Natural killer cell (primary cell): ENCODE measurements around the gene AKAP5. TPM values are rescaled to one million over a fixed set of nuclear protein-coding genes. Genes with fewer than 3 reads are reported as not detected.

Source experiments
- ATAC-seq, 3 donors: fragments of 150-1000 bp in 2 of 3; fragments of 200-7000 bp in 1 of 3; cut with Tn5 transposase; 1 replicate in 1 of 3; 2 replicates in 2 of 3; pipeline ENCODE4 v1.10.0; 2021; ENCODE audit warnings: mild to moderate bottlenecking in 2 of 3, moderate library complexity in 2 of 3
- DNase-seq, 2 donors: peaks; one replicate each; pipeline versions ENCODE4 v3.0.0 to v3.0.0-alpha.2; 2013 to 2021; ENCODE audit warnings: mixed read lengths in 1 of 2
- H3K27ac ChIP-seq: one replicate; pipeline ENCODE4 v1.5.1; 2013; ENCODE audit warnings: mild to moderate bottlenecking, low read length
- H3K27me3 ChIP-seq: one replicate; pipeline ENCODE4 v1.6.1; 2013; ENCODE audit warnings: low read length; ENCODE audit not compliant: control insufficient read depth, insufficient read depth
- H3K36me3 ChIP-seq: one replicate; pipeline ENCODE4 v1.6.1; 2013; ENCODE audit warnings: low read length; ENCODE audit not compliant: control insufficient read depth, insufficient read depth
- H3K4me1 ChIP-seq: one replicate; pipeline ENCODE4 v1.6.1; 2013; ENCODE audit warnings: low read length; ENCODE audit not compliant: control insufficient read depth, insufficient read depth
- H3K4me3 ChIP-seq: one replicate; pipeline ENCODE4 v1.5.1; 2013; ENCODE audit warnings: low read length
- H3K9me3 ChIP-seq: one replicate; pipeline ENCODE4 v1.6.1; 2013; ENCODE audit warnings: low read length; ENCODE audit not compliant: control insufficient read depth, insufficient read depth
- H3K27ac Mint-ChIP-seq, 2 donors: one replicate each; pipeline ENCODE4 v1.8.0; 2022; ENCODE audit warnings: mild to moderate bottlenecking in 2 of 2, mixed read lengths in 2 of 2, moderate library complexity in 1 of 2
- H3K27me3 Mint-ChIP-seq, 2 donors: one replicate each; pipeline ENCODE4 v1.8.0; 2022; ENCODE audit warnings: low read depth in 2 of 2, mixed read lengths in 2 of 2
- H3K36me3 Mint-ChIP-seq: one replicate; pipeline ENCODE4 v1.8.0; 2022; ENCODE audit warnings: mixed read lengths
- H3K4me1 Mint-ChIP-seq, 2 donors: one replicate each; pipeline ENCODE4 v1.8.0; 2022; ENCODE audit warnings: mixed read lengths in 2 of 2
- H3K4me3 Mint-ChIP-seq: one replicate; pipeline ENCODE4 v1.8.0; 2022; ENCODE audit warnings: mild to moderate bottlenecking, moderate library complexity, mixed read lengths
- H3K9me3 Mint-ChIP-seq, 2 donors: one replicate each; pipeline ENCODE4 v1.8.0; 2022; ENCODE audit warnings: mixed read lengths in 2 of 2
- CTCF ChIP-seq: fragments of 200-600 bp; IDR thresholded peaks from one replicate; pipeline ENCODE4 v1.8.0; 2022; ENCODE audit warnings: antibody characterized with exemption
- WGBS: methylation state at CpG from one replicate; pipeline ENCODE4 v1.1.7; 2013; ENCODE audit warnings: missing lambda C conversion rate; ENCODE audit not compliant: insufficient coverage; 5-methylcytosine and 5-hydroxymethylcytosine counted together
- intact Hi-C: fragments of 100-400 bp; cut with micrococcal nuclease; formaldehyde crosslinking; loops from one replicate; pipeline ENCODE4 v1.14.2; 2022
- total RNA-seq, 4 donors: library from RNA; stranded (reverse); fragments of 120-200 nt in 1 of 4; gene quantifications; one replicate each; pipeline versions ENCODE4 v1.2.3 to v1.2.4, GENCODE V29; 2013 to 2022

The AKAP5 gene
- total RNA-seq, 3 donors from 2014 or later (not counting 1 experiment from before 2014, with no cell fraction given), result 11.1 to 16.3 (median 12.0) TPM

GRCh38 chr14:64463873-64464272 is 1.4 kb upstream of the AKAP5 start:
- H3K4me1 Mint-ChIP-seq, result peaks cover 36 to 47% of the 10 kb centered on the region in 2 donors
- Histone ChIP-seq H3K4me3 (no peak overlapping the region), H3K4me1 (peaks cover 14% of the 10 kb centered on the region), H3K27me3 (no peaks in the 10 kb centered on the region), H3K27ac (no peak overlapping the region), H3K9me3 (no peaks in the 10 kb centered on the region), H3K36me3 (no peaks in the 10 kb centered on the region)
- no peak for TF ChIP-seq CTCF
- intact Hi-C loops, result no loop called here
- 97% methylated on average over 6 of the region's 6 CpGs for WGBS
- no peaks in the 10 kb centered on the region for H3K36me3 Mint-ChIP-seq
- no peaks in the 10 kb centered on the region for H3K27me3 Mint-ChIP-seq
- no peaks in the 10 kb centered on the region for H3K9me3 Mint-ChIP-seq
- peak overlapping the region; percentile 89 to 92 for H3K27ac Mint-ChIP-seq
- peak overlapping the region; percentile 94 for H3K4me3 Mint-ChIP-seq
- DNase-seq (no peak), ATAC-seq (no peak)

GRCh38 chr14:64464651-64465050 is 648 bp upstream of the AKAP5 start:
- Histone ChIP-seq H3K36me3 (no peaks in the 10 kb centered on the region), H3K9me3 (no peaks in the 10 kb centered on the region), H3K4me1 (peaks cover 14% of the 10 kb centered on the region), H3K27ac (peak overlapping the region; percentile 62), H3K4me3 (peak overlapping the region; percentile 71), H3K27me3 (no peaks in the 10 kb centered on the region)
- WGBS, result 10% methylated on average over 5 of the region's 6 CpGs
- H3K9me3 Mint-ChIP-seq, result no peaks in the 10 kb centered on the region
- no peaks in the 10 kb centered on the region for H3K36me3 Mint-ChIP-seq
- peak in 1 of 3 donors; percentile 30 for ATAC-seq
- no peak for TF ChIP-seq CTCF
- H3K4me3 Mint-ChIP-seq, result peak overlapping the region; percentile 94
- H3K27me3 Mint-ChIP-seq, result no peaks in the 10 kb centered on the region
- H3K4me1 Mint-ChIP-seq, result peaks cover 38 to 45% of the 10 kb centered on the region in 2 donors
- H3K27ac Mint-ChIP-seq, result peak overlapping the region; percentile 89 to 92
- intact Hi-C loops, result loop anchor here (1.0 to 5.0 kb wide), 4 partner anchors 19 to 77 kb away; partner anchors contain the start of genes MTHFD1, ZBTB1 and ZBTB25
- no peak for DNase-seq

GRCh38 chr14:64465831-64466554 is 694 bp downstream of the AKAP5 start:
- Mint-ChIP-seq H3K4me1 (peaks cover 41% of the 10 kb centered on the region in 2 donors), H3K4me3 (peak overlapping the region; percentile 96), H3K27me3 (no peaks in the 10 kb centered on the region), H3K27ac (peak overlapping the region; percentile 74 to 92), H3K9me3 (no peaks in the 10 kb centered on the region), H3K36me3 (no peaks in the 10 kb centered on the region)
- ATAC-seq, result peak in 1 of 3 donors; percentile 6
- Histone ChIP-seq H3K4me1 (peaks cover 14% of the 10 kb centered on the region), H3K27ac (peak overlapping the region; percentile 55), H3K4me3 (peak overlapping the region; percentile 70), H3K36me3 (no peaks in the 10 kb centered on the region), H3K9me3 (no peaks in the 10 kb centered on the region), H3K27me3 (no peaks in the 10 kb centered on the region)
- no peak for TF ChIP-seq CTCF
- DNase-seq, result peak in 1 of 2 donors; percentile 22
- WGBS, result 5% methylated on average over 12 of the region's 15 CpGs
- intact Hi-C loops, result loop anchor here (1.0 to 5.0 kb wide), 4 partner anchors 21 to 79 kb away; partner anchors contain the start of genes MTHFD1, ZBTB1 and ZBTB25
